Ascending aorta (tissue), 2 donors: ENCODE measurements around the gene PRKAG1. TPM values are rescaled to one million over a fixed set of nuclear protein-coding genes. Genes with fewer than 3 reads are reported as not detected.

ENCODE experiments used
- DNase-seq, 2 donors: peaks; one replicate each; pipeline ENCODE4 v3.0.0-alpha.2; 2019; ENCODE audit warnings: low spot score in 2 of 2
- H3K27ac ChIP-seq, 2 donors: fragments of 200-600 bp; sonication (generic); one replicate each; pipeline ENCODE4 v1.5.1; 2016 to 2017; ENCODE audit warnings: mild to moderate bottlenecking in 1 of 2
- H3K27me3 ChIP-seq: fragments of 200-600 bp; sonication (generic); one replicate; pipeline ENCODE4 v1.5.1; 2017
- H3K36me3 ChIP-seq, 2 donors: fragments of 200-600 bp; sonication (generic); one replicate each; pipeline ENCODE4 v1.5.1; 2016
- H3K4me1 ChIP-seq, 2 donors: fragments of 200-600 bp; sonication (generic); one replicate each; pipeline ENCODE4 v1.5.1; 2016 to 2017; ENCODE audit warnings: mild to moderate bottlenecking in 1 of 2
- H3K4me3 ChIP-seq, 2 donors: fragments of 200-600 bp; sonication (generic); one replicate each; pipeline ENCODE4 v1.5.1; 2016 to 2017; ENCODE audit warnings: mild to moderate bottlenecking in 1 of 2
- H3K9me3 ChIP-seq, 2 donors: fragments of 200-600 bp; sonication (generic); one replicate each; pipeline ENCODE4 v1.5.1; 2016
- intact Hi-C: fragments of 100-400 bp; cut with DNase I; formaldehyde crosslinking; loops from one replicate; pipeline ENCODE4 v1.15.1; 2023
- total RNA-seq: library from RNA; depleted of rRNA; stranded (reverse); fragments of >200 nt; gene quantifications from one replicate; pipeline ENCODE4 v1.1.0, GENCODE V29; 2016
- TF ChIP-seq, protein P1 (sequence below), 3 experiments: fragments of 200-600 bp in 2 of 3; fragments of 450-650 bp in 1 of 3; sonication (generic) in 2 of 3; IDR thresholded peaks; one replicate each; pipeline ENCODE4 v1.5.1; 2016 to 2019; ENCODE audit warnings: antibody characterized with exemption in 3 of 3, mild to moderate bottlenecking in 1 of 3, moderate library complexity in 1 of 3

PRKAG1 gene
- total RNA-seq, 1 donor from 2014 or later: 32.8 TPM

DNA sequence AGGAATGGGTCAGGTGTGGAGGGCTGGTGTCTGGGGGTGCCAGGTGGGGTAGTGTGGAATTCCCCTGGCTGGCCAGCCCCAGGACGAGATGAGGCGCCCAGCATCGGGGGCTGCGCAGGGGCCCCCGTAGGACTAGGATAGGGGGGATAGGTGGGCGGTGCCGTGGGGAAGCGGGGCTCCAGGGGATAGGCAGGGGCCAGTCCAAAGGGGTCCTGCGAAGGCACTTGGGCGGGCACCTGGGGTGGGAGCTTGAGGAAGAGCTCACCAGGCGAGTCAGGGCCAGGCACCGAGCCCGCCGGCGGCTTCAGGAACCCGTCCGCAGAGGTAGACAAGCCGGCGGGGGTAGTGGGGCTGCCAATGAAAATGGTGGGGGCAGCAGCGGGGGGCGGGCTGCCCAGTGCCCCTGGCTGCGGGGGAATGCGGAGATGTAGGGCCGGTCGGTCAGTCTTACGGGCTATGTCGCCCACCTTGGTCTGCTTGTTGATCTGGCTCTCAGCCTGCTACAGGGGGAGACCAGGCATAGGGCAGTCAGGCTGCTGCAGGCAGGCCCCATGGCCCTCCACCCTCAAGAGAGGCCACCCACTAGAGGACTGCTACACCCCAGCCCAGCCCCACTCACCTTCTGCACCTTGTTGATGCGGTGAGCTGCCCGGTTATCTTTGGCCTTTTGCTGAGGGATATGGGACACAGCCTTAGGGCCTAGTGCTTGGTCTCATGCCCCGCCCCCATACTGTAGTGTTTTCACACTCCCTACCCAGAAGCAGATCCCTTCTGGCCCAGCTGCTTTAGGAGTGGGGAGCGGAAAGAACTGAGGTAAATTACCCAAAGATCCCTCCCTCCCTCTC is 22.7 kb upstream of the PRKAG1 start:
- TF ChIP-seq, protein P1, sequence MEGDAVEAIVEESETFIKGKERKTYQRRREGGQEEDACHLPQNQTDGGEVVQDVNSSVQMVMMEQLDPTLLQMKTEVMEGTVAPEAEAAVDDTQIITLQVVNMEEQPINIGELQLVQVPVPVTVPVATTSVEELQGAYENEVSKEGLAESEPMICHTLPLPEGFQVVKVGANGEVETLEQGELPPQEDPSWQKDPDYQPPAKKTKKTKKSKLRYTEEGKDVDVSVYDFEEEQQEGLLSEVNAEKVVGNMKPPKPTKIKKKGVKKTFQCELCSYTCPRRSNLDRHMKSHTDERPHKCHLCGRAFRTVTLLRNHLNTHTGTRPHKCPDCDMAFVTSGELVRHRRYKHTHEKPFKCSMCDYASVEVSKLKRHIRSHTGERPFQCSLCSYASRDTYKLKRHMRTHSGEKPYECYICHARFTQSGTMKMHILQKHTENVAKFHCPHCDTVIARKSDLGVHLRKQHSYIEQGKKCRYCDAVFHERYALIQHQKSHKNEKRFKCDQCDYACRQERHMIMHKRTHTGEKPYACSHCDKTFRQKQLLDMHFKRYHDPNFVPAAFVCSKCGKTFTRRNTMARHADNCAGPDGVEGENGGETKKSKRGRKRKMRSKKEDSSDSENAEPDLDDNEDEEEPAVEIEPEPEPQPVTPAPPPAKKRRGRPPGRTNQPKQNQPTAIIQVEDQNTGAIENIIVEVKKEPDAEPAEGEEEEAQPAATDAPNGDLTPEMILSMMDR (IDR thresholded peaks at IDR 0.05): no peak
- Histone ChIP-seq H3K9me3 (no peaks in the 10 kb centered on the region), H3K36me3 (peaks cover 98 to 99% of the 10 kb centered on the region in 2 donors), H3K27me3 (no peaks in the 10 kb centered on the region), H3K4me1 (no peaks in the 10 kb centered on the region), H3K27ac (no peak overlapping the region), H3K4me3 (no peak overlapping the region)
- intact Hi-C loops: no loop called here
- DNase-seq: no peak

DNA sequence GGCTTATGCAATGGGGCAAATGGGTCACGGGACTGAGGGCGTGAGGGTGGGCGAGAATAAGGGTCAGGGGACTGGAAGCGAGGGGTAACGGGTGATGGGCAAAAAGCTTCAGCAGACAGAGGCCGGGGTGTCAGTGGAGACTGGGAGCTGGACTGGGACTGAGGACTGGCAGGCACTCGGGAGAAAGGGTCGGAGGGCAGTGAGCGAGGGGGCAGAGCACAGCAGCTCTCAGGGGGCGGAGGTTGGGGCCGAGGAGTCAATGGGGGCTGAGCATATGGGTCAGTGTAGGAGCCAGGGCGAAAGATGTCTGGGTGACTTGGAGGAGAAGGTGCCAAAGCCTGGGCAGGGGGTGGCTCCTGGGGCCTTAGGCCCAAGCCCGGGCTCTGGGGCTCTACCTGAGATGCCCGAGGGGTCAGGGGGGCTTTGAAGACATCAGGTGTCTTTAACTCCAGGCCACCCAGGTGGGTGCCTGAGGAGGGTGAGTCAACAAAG is 21.8 kb upstream of the PRKAG1 start:
- intact Hi-C loops: no loop called here
- Histone ChIP-seq H3K27ac (no peak overlapping the region), H3K9me3 (no peaks in the 10 kb centered on the region), H3K4me3 (no peak overlapping the region), H3K27me3 (no peaks in the 10 kb centered on the region), H3K4me1 (no peaks in the 10 kb centered on the region), H3K36me3 (peaks cover 95 to 96% of the 10 kb centered on the region in 2 donors)
- TF ChIP-seq, protein P1 (IDR thresholded peaks at IDR 0.05): no peak
- DNase-seq: no peak

DNA sequence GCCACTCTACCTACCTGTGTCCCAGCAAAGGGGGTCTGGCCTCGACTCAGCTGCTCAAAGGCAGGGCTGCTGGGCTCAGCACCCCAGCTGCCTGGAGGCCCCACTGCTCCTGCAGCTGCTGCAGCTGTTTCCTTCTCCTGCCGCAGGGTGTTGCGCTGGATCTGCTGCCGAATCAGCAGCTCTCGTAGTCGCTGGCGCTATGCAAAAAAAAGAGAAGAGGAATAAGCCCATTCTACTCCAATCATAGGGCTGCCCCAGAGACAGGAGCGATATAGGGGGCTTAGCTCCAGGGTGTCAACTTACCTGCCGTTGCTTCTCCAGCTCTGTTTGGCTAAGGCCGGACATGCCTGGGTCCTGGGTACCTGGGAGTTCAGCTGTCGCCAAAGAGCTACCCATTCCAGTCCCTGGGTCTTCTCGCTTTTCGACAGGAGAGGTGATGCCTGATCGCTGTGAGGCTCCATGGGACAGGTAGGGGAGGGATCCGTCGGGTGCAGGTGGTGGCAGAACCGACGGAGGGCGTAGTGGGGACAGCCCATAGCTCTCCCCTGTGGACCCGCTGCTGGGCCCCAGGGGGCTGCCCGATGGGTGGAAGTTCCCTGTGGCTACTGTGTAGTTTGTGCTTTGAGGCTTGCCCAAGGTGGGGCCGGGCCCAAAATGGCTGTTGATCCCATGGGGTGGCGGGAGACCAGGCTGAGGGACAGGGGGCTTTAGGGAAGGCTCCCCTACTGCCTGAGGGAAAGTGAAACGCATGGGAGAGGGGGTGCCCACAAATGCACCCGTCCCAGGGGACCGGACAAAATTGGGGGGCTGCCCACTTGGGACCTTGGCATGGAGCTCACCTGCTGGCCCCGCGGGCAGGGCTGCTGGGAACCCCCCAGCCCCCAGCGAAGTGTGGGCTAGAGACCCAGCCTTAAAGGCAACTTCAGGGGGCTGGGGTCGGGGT is 21.1 kb upstream of the PRKAG1 start:
- DNase-seq: no peak
- intact Hi-C loops: no loop called here

DNA sequence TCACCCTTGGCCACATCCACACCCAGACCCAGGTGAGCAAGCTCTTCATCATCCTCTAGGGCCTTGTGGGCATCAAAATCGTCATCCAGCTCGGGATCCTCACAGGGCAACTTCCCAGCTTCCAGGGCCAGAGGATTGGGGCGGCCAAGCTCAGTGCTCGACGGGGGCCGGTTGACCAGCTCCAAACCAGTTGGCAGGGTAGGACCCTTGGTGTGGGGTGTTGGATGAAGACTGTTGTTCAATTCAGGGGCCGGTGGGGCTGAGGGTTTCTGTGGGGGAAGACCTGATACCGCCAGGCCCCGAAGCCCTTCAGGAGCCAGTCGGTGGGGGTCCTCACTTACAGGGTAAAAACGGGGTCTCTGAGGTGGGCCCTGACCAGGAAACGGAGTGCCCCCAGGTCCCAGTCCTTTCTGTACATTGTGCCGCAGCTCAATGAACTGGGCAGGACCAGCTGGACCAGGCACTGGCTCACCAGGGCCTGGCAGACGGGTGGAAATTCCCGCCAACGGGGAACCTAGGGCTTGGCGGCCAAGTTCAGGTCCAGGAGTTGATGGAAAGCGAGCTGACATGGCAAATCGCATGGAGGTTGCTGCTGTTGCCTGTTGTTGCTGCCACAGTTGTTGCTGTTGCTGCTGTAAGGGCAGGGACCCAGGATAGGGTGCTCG is 19.8 kb upstream of the PRKAG1 start:
- Histone ChIP-seq H3K4me3 (no peak overlapping the region), H3K27me3 (no peaks in the 10 kb centered on the region), H3K27ac (no peak overlapping the region), H3K36me3 (peaks cover 91 to 96% of the 10 kb centered on the region in 2 donors), H3K4me1 (no peaks in the 10 kb centered on the region), H3K9me3 (no peaks in the 10 kb centered on the region)
- intact Hi-C loops: no loop called here
- no peak for DNase-seq
- TF ChIP-seq, protein P1 (IDR thresholded peaks at IDR 0.05): no peak

More for the DNA sequence above, 21.1 kb upstream of the PRKAG1 start:
- TF ChIP-seq, protein P1 (IDR thresholded peaks at IDR 0.05): no peak
- H3K9me3 ChIP-seq: no peaks in the 10 kb centered on the region
- H3K36me3 ChIP-seq: peaks cover 94 to 96% of the 10 kb centered on the region in 2 donors
- no peak overlapping the region for H3K27ac ChIP-seq
- H3K27me3 ChIP-seq: no peaks in the 10 kb centered on the region
- no peak overlapping the region for H3K4me3 ChIP-seq
- no peaks in the 10 kb centered on the region for H3K4me1 ChIP-seq

DNA sequence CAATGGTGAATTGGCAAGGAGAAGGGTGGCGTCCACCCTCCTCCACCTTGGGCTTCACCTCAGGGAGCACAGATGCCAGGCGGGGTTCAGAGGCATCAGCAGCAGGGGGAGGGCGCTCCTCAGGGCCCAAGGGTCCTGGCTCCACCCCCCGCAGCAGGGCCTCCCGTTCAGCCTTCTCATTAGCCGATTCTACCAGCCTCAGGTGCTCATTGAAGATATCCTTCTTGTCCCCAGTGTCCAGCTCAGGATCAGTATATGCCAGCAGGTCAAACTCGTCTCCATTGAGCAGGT is 19.3 kb upstream of the PRKAG1 start:
- H3K36me3 ChIP-seq: peaks cover 90 to 96% of the 10 kb centered on the region in 2 donors
- intact Hi-C loops: no loop called here
- H3K4me3 ChIP-seq: no peak overlapping the region
- H3K9me3 ChIP-seq: no peaks in the 10 kb centered on the region
- no peaks in the 10 kb centered on the region for H3K4me1 ChIP-seq
- TF ChIP-seq, protein P1 (IDR thresholded peaks at IDR 0.05): no peak
- H3K27ac ChIP-seq: no peak overlapping the region
- H3K27me3 ChIP-seq: no peaks in the 10 kb centered on the region
- DNase-seq: no peak
